Measurements from ENCODE around the gene CEP290.
A peak's percentile ranks its signal among the peaks of the same experiment; 100 is the strongest.
"Not testable (repeated sequence)": the region's sequence is repeated elsewhere in the genome, so short reads cannot be mapped to it uniquely, and the experiment has no call there.

The CEP290 gene

DNA sequence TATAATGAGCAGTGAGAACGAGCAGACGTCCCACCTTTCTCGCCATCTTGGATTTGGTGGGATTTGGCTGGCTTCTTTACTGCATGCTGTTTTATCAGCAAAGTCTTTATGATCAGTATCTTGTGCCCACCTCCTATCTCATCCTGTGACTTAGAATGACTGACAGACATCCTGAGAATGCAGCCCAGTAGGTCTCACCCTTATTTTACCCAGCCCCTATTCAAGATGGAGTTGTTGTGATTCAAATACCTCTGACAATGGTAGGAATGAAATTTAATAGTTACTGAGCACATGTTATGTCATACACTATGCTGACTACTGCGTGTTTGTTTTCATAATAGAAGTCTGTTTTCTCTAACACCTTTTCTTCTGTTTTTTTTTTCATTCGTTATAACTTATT lies 2.1 kb upstream of the CEP290 start:
- no peak for DNase-seq

DNA sequence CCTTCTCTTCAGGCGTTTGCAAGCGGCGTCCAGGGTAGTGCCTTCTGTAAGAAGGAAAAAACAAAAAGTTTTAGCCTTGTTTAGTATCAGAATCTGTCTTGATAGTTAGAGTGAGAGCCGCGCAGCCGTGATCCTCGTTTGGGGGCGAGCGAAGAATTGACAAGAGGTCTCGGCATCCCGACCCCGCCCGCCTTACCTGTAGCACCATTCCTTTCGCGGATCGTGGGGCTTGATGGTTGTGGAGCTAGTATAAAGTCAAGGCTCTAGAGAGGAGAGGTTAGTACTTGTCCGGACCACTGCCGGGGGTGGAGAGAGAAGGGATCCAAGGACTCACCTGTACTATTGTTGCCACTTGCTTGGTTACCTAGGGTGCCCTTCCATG lies 713 bp upstream of the CEP290 start:
- DNase-seq: peak; percentile 34

DNA sequence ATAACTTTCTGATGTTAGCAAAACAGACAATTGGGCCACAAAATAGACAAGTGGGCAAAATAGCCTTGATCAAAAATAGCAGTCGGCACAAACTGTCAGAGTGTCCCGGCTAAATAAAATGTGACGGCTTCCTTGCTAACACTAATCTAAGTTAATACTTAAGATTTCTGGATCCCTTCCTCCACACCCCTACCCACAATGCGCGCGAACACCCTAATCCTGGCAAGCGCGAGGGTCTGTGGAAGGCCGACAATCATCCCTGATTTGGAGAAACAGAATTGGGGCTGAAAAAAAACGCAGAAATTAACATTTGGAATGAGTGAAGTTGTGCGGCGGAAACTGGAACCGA lies 489 bp downstream of the CEP290 start:
- DNase-seq: no peak

DNA sequence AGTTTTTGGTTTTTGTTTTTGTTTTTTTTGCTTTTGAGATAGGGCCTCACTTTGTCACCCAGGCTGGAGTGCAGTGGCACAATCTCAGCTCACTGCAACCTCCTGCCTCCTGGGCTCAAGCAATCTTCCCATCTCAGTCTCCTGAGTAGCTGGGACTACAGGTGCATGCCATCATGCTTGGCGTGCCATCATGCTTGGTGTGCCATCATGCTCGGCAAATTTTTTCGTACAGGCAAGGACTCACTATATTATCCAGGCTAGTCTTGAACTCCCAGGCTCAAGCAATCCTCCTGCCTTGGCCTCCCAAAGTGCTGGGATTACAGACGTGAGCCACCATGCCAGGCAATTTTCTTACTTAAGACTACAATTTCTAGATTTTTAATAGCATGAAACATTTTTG lies 2.2 kb downstream of the CEP290 start:
- not testable (repeated sequence) for DNase-seq

DNA sequence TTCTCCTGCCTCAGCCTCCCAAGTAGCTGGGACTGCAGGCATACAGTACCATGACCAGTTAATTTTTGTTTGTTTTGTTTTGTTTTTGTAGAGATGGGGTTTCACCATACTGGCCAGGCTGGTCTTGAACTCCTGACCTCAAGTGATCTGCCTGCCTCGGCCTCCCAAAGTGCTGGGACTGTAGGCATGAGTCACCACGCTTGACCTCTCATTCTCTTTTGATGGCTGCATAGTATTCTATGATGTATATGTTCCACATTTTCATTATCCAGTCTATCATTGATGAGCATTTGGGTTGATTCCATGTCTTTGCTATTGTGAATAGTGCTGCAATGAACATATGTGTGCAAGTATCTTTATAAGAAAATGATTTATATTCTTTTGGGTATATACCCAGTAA lies 8.7 kb downstream of the CEP290 start:
- DNase-seq: not testable (repeated sequence)

DNA sequence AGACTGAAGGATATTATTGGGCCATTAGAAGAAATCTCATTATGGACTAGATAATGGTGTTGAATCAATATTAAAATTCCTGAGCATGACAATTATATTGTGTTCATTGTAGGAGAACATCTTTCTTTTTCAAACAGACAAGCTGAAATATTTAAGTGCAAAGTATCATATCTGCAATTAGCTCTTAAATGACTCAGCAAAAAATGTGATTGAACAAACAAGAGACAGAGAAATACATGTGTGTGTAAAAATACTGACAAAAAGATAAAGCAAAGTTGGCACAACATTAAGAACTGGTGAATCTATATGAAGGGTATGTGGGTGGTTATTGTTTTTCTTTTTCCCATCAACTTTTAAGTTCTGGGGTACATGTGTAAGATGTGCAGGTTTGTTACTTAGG lies 9.5 kb downstream of the CEP290 start:
- no peak for DNase-seq

DNA sequence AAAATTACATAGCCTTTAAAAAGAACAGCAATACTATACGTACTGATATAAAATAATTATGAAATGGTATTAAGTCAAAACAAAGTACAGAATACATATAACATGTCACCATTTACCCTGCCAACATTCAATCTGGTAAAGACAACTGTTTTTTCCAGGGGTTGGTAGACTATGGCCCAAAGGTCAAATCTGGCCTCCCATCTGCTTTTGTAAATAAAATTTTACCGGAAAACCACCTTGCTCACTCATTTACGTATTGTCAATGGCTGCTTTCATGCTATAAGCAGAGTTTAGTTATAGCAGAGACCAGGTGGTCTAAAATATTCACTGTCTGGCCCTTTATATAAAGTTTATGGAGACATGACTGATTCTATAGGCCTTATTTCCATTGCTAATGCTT lies 14.0 kb downstream of the CEP290 start:
- no peak for DNase-seq

DNA sequence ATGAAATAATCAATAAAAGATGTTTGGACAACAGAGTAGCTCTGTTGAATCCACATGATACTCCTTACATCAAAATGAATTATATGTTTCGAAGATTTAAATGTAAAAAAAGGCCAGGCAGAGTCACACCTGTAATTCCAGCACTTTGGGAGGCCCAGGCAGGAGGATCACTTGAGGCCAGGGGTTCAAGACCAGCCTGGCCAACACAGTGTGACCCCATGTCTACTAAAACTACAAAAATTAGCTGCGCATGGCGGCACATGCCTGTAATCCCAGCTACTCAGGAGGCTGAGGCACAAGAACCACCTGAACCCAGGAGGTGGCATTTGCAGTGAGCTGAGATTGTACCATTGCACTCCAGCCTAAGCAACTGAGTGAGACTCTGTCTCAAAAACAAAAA lies 14.8 kb downstream of the CEP290 start:
- no peak for DNase-seq

DNA sequence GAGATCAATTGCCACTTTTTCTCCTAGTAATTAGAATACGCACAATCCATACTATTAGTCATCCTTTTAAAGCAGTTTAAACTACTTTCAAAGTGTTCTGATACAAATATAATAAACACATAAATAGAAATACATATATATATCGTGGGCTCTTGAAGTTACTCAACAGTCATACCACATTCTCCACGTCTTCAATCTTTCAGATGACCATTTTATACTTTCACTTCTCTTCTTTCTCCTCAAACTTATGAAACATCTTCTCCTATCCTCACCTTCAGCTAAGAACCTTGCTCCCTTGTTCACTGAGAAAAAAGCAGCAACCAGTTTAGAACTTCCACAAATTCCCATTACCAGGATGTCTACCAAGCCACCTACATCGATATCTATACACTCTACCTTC lies 19.2 kb downstream of the CEP290 start:
- DNase-seq: no peak

DNA sequence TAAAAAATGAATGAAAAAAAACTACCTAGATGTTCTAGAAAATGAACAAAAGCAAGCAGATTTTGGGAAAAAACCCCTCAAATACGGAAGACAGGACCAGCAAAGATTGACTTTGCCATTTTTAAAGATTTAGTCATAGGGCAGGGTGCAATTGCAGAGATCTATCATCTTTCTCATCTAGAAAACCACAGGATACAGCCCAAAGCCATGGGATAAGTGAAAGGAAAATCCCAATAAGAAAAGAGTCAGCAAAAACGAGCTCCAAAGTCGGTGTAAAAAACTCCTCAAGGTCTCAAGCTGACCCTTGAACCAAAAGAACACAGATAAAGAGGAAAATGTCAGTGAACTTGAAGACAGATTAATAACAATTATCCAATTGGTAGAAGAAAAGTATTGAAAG lies 28.0 kb downstream of the CEP290 start:
- DNase-seq: no peak

DNA sequence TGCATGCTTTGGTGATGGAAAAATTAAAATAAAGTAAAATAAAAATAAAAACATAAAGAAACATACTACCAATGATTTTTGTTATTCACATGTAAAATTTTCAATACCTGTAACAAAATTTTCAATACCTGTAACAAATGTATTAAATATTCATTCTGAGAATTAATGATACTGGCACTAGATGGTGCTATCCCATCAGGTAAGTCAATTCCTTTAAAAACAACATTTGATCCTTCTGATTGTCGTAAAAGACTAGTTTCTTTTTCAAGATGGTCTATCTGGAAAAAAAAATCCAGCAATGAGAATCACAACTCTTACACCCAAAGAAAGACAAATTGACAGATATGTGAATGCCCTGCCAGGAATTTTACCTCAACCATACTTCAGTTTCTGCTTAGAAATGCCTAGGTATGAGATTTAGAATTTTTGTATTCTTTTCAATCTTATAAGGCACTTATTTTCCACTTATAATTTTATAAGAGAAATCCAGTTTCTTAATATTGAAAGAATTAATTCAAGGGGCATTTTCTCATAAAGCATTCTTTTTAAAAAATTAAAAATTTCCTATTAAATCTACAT lies 30.7 kb downstream of the CEP290 start:
- DNase-seq: no peak

DNA sequence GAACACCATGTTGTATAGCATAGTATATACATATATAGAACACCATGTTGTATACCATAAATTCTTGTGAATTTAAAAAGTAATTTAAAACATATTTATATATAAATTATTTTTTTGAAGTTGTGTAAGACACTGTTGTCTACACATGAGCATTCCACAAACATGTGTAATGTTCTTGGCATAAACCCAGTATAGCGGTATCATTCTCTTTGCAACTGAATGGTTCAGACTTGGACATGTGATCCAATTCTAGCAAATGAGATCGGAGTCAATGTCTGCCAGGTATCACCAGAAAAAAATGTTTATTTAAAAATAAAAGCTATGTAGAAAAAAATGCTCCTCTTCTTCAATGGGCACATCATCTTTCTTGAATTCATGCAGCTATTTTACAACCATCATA lies 33.9 kb downstream of the CEP290 start:
- DNase-seq: no peak

DNA sequence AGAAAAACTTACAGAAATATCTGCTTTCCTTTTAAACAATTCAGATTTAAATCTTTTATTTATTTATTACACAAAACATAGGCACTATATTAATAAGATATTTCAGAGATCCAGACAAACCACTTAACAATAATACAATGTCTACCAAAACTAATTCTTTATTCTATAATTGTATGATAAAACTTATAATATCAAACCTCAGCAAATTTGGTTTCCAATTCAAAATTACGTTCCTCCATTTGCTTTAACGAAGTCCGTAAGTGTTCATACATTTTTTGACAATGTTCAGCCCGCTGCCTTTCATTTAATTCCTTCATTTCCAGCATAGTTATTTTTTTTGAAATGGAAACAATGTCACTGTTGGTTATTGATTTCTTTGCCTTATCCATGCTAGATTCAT lies 48.3 kb downstream of the CEP290 start:
- DNase-seq: no peak

DNA sequence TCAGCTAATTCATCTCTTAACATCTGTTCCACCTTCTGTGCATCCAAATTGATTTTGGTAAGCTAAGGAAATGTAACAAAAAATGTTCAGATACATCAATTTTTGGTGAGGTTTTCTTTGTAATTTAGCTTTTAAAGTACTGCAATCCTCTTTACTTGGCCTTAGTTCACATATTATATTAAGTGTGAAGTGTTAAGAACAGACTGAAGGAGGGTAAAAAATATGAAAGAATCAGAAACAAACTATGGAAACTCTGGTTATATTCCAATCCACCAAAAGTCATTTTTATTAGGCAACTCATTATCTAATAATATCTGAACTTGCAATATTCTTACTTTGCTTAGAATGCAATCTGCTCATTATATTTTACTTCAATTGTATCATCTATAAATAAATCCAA lies 49.1 kb downstream of the CEP290 start:
- no peak for DNase-seq

DNA sequence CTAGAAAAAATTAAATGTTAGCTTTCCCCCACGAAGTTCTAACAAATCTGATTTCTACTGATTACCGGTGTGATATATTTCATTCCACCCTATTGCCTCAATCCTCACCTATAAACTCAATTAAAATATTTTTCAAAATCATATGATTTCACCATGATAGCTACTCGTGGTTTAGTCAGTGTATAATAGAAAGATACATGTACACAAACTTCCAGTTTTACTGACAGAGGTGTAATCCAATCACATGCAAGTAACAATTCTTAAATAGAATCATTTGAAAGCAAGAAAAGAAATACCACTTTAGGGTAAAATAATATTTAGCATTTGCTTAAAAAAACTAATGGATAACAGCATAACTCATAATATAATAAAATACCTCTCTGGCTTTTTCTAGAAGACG lies 57.7 kb downstream of the CEP290 start:
- DNase-seq: no peak

DNA sequence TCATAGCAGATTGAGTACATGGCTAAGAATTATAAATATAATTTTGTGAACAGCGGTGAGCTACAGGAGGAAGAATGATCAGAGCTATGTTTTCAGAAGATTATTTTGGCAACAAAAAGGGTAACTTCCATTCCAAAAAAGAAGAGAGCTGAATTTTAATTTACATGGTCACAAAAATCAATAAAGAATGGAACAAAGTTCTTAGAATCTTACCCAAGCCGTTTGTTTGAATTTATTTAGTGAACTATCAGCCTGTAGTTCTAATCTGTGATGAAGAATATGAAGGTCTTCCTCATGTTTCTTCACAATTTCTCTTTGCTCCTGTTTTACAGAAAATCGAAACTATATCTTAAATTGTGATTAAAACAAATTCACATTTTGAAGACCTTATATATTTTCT lies 58.3 kb downstream of the CEP290 start:
- no peak for DNase-seq

DNA sequence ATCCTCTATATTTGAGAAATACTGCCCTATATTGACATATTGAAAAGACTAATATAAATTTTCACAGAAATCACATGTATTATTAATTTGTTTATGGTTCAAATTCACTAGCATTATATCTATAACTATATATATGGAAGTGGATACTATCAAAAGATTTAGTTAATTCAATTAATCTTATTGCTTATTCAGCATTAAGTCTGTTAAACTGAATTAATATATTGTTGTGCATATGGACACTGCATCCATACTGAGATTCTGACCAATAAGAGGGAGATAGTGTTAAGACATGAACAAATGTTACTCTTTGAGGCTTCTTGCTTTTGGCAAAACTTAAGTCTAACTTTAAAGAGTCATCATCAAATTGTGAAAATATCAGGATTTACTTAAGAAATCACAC lies 60.6 kb downstream of the CEP290 start:
- no peak for DNase-seq

DNA sequence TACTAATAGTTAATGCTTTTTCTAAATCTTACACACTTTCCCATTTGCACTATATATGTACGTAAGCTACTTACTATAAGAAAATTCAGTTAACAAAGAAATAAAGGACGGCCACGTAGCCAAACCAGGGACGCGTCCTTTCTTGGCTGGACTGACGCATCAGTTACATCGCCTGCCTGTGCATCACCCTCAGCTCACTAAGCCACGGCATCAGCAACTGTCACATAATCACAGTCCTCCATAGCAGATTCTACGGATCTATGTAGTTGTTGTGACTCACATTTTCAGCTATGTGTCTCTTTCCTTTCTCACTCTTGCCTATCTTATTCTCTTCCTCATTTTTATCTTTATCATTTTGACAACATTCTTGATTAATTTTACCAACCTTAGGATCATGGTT lies 74.6 kb downstream of the CEP290 start:
- no peak for DNase-seq

DNA sequence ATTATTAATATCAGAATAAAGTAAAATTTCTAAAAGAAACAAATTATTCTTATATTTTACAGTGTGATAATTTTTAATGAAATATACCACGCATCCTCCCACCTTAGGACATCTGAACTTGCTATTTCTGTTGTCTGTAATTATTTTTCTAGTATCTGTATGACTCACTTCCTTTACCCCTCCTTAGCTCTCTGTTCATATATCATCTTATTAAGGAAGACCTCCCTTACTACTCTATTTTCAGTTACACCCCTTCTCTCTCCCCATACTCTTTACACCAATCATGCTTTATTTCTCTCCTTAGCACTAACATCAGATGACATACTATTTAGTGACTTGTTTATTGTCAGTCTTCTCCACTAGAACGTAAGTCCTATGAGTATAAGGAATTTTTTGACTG lies 78.5 kb downstream of the CEP290 start:
- no peak for DNase-seq

DNA sequence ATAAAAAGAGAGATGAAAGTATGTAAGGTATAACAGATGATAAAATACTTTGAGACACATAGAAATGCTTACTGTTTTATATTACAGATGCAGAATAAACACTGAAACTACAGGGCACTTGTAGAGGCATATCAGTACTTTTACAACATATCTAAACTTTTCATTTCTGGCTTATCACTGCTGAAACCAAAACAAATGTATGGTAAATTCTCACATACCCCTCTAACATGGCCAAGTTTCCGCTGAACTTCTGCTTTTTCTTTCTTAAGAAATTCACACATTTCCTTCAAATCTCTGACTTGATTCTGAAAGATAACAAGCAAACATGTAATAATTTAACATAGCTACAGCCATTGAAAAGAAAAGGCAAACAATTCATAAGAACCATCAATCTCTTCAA lies 79.4 kb downstream of the CEP290 start:
- DNase-seq: no peak

DNA sequence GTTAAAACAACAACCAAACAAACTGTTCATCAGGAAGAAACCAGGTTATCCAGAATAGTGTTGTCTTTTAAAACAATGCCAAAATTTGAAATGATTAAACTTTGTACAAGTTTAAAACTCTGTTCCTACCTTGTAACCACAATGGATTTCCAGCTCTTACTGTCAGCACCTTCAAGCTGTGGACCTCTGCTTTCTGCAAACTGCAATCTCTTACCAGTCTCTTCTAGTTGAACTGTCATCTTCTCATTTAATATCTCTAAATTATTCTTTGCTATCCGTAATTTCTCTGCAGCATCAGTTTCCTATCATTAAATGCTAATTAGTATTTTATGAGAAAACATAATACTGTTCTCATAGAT lies 83.2 kb downstream of the CEP290 start:
- no peak for DNase-seq

DNA sequence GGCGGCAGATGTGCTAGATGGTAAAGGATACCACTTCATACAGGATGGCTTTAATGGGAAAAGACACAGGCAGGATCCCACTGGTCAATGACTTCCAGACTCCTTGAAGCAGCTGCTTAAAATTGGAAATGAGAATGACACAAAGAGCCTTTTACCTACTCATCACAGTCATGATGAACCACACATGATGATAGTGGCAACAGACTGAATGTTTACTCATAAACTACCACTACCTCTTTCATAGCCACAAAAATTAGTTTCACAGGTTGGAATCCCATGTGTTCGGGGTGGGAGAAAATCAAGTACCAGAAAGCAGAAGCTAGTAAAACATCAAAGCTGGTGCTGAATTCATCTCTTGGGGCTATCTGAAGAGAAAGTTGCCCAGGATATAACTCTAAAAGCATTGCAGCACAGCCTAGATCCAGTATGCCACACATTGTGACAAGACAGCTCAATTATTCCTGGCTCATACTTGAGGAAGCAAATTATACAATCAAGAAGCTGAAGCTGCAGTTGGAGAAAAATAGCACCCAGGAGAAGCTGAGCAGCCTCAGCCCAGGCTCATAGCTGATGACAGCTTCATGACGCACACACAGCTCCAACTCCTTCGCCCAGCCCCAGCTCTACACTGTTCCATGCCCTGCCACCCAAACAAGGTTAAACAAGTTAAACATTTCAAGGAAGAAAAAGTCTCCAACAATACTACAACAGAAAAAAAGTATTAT lies 83.7 kb downstream of the CEP290 start:
- DNase-seq: no peak

DNA sequence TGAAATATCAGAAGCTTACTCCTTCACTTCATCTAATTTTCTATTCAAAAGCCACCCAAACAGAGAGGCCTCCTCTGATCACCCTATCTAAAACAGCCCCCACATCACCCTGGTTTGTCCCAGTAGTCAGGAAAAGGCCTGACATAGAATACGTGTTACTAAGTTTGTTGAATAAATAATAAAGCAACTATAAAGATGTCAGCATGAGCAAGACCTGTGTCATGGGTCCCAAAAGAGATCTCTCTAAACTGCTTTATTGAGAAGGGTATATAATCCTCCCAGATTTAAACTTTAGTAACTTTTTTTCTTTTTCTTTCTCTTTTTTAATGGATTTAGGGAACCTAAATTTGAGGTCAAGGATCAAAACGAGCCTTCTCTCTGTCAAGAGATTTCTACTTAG lies 85.3 kb downstream of the CEP290 start:
- DNase-seq: no peak

DNA sequence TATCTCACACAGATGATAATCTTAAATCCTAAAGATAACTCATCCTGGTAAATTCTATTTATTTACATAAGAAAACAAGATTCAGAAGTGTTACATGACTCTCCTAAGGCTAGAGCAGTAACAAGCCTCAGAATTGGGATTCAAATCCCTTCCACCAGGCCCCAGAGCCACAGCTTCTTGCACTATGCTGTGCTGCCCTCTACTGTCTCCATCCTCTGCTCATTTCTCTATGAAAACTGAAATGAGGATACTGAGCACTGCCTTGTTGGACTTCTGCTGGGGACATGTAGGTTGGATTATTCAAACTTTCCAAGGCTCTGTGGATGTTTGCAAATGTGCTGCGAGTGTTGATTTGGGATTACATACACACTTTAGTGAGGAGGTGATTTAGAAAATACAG lies 89.2 kb downstream of the CEP290 start:
- no peak for DNase-seq

DNA sequence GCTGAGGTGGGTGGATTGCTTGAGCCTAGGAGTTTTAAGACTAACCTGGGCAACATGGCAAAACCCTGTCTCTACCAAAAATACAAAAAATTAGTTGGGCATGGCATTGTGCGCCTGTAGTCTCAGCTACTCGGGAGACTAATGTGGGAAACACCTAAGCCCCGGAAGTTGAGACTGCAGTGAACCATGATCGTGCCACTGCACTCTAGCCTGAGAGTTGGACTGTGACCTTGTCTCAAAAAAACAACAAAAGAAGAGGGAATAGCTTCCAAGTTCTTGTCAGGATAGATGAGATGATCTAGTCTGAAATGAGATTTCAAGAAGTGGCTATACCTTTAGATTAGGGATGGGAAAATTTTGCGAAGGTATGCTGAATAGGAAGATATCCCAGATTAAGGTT lies 97.9 kb downstream of the CEP290 start:
- no peak for DNase-seq

DNA sequence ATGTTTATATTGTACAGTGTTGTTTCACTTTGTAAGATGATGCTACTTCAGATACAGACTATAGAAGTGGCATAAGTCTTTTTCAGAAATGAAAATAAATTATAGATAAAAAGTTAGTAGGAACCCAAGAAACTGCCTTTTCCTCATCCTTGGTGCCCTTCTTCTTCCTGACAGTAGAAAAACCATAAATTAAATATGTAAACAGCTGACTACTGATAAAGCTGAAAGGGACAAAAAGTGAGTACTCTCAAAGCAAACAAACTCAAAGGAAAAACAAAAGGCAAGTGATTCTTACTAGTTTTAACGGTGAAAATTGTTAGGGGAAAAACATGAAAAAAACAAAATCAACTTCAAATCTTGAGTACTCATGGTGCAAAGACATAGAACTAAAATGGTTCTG lies 104.1 kb downstream of the CEP290 start:
- no peak for DNase-seq

Data from NCI-H1417 treated with DMSO at 0.1 percent for 48 hours (cell line).